HG03521 (cell line): ENCODE data around the gene NOL8.

Source experiments
- ATAC-seq: cut with Tn5 transposase; IDR thresholded peaks from one replicate; pipeline ENCODE4 v1.9.1; 2021; ENCODE audit warnings: mild to moderate bottlenecking, moderate library complexity; ENCODE audit not compliant: unreplicated experiment

NOL8 gene

GRCh38 chr9:92270511-92270910, 54.6 kb downstream of the NOL8 start:
- no peak for ATAC-seq

GRCh38 chr9:92266486-92266885, 58.7 kb downstream of the NOL8 start:
- ATAC-seq = no peak

GRCh38 chr9:92265154-92265553, 60.0 kb downstream of the NOL8 start:
- no peak for ATAC-seq

- no peak for ATAC-seq
Measured at GRCh38 chr9:92263131-92263530, 62.0 kb downstream of the NOL8 start.

- no peak for ATAC-seq
Measured at GRCh38 chr9:92257327-92257726, 67.8 kb downstream of the NOL8 start.

GRCh38 chr9:92254381-92255337, 70.5 kb downstream of the NOL8 start:
- no peak for ATAC-seq

- no peak for ATAC-seq
Measured at GRCh38 chr9:92253656-92254055, 71.5 kb downstream of the NOL8 start.

- ATAC-seq = no peak
Measured at GRCh38 chr9:92247981-92248380, 77.2 kb downstream of the NOL8 start.
